ENCODE measurements around the gene RNF130. TPM values are rescaled to one million over a fixed set of nuclear protein-coding genes. Genes with fewer than 3 reads are reported as not detected.

The RNF130 gene
- total RNA-seq, 4 donors from 2014 or later = 24.4 to 63.3 (median 36.2) TPM

- 88 to 91% methylated on average over 5 of the region's 5 CpGs for WGBS, 2 donors
- no peak for DNase-seq (ENCODE audit: low spot score in 2 of 2)
- intact Hi-C loops (cut with DNase I; ENCODE audit: low total_unique reads) = no loop called here
- no peak overlapping the region for H3K4me3 ChIP-seq (ENCODE audit: low read depth, poor library complexity, severe bottlenecking)
- TF ChIP-seq, protein P1, sequence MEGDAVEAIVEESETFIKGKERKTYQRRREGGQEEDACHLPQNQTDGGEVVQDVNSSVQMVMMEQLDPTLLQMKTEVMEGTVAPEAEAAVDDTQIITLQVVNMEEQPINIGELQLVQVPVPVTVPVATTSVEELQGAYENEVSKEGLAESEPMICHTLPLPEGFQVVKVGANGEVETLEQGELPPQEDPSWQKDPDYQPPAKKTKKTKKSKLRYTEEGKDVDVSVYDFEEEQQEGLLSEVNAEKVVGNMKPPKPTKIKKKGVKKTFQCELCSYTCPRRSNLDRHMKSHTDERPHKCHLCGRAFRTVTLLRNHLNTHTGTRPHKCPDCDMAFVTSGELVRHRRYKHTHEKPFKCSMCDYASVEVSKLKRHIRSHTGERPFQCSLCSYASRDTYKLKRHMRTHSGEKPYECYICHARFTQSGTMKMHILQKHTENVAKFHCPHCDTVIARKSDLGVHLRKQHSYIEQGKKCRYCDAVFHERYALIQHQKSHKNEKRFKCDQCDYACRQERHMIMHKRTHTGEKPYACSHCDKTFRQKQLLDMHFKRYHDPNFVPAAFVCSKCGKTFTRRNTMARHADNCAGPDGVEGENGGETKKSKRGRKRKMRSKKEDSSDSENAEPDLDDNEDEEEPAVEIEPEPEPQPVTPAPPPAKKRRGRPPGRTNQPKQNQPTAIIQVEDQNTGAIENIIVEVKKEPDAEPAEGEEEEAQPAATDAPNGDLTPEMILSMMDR (IDR thresholded peaks at IDR 0.05) = no peak
- TF ChIP-seq POLR2A (IDR thresholded peaks at IDR 0.05) = no peak
Observed at GRCh38 chr5:180052211-180052818, 19.2 kb downstream of the RNF130 start.

GRCh38 chr5:180050121-180050940 lies 21.2 kb downstream of the RNF130 start:
- whole genome bisulfite sequencing, 2 donors = 80 to 85% methylated on average over 9 of the region's 9 CpGs
- no peak overlapping the region for H3K4me3 ChIP-seq (ENCODE audit: low read depth, poor library complexity, severe bottlenecking)

DNA sequence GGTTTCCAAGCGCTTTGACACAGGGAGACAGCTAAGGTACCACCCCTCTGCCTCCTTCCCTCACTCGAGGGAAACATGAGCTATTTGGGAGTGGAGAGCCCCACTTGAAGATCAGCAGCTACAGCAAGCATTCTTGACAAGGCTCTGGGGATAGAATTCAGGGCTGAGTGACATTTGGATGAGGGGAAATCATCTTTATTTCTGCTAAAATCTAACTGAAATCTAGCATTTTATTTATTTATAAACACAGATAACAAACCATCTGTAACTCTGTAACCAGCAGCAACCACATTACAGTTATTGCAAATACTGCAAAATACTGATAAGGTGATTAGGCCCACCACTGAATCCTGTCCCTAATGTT lies 22.4 kb downstream of the RNF130 start:
- DNase-seq (ENCODE audit: low spot score in 2 of 2) = no peak
- 51 to 61% methylated on average over 2 of the region's 2 CpGs for WGBS, 2 donors

More at GRCh38 chr5:180050121-180050940, 21.2 kb downstream of the RNF130 start:
- TF ChIP-seq, protein P1 (IDR thresholded peaks at IDR 0.05) = no peak
- no peak for TF ChIP-seq POLR2A (IDR thresholded peaks at IDR 0.05)
- intact Hi-C loops (cut with DNase I; ENCODE audit: low total_unique reads) = no loop called here
- DNase-seq (ENCODE audit: low spot score in 2 of 2) = no peak

GRCh38 chr5:180047667-180048066 lies 23.9 kb downstream of the RNF130 start:
- intact Hi-C loops (cut with DNase I; ENCODE audit: low total_unique reads) = no loop called here
- no peak overlapping the region for H3K4me3 ChIP-seq (ENCODE audit: low read depth, poor library complexity, severe bottlenecking)
- TF ChIP-seq, protein P1 (IDR thresholded peaks at IDR 0.05) = no peak
- 69 to 79% methylated on average over 8 of the region's 8 CpGs for WGBS, 2 donors
- no peak for DNase-seq (ENCODE audit: low spot score in 2 of 2)

More for the DNA sequence above, 22.4 kb downstream of the RNF130 start:
- intact Hi-C loops (cut with DNase I; ENCODE audit: low total_unique reads) = no loop called here
- no peak overlapping the region for H3K4me3 ChIP-seq (ENCODE audit: low read depth, poor library complexity, severe bottlenecking)
- TF ChIP-seq POLR2A (IDR thresholded peaks at IDR 0.05) = no peak
- TF ChIP-seq, protein P1 (IDR thresholded peaks at IDR 0.05) = no peak

DNA sequence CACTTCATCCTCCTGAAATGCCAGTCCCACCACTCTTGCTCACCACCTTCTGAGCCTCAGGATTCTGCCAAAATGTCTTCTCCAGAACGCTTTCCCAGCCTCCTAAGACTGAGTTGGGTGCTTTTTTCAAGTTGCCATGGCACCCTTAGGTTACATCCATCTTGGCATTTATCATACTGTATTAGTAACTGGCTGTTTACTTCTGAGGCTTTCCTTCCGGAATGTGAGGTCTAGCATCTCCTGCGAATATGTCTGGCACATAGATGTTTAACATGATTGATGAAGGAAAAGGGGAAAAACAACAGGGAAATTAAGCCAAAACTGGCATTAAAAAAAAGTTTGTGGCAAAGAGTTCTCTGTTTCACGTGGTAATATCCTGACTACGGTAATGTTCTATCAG lies 24.9 kb downstream of the RNF130 start:
- TF ChIP-seq POLR2A (IDR thresholded peaks at IDR 0.05) = no peak
- TF ChIP-seq, protein P1 (IDR thresholded peaks at IDR 0.05) = no peak
- WGBS, 2 donors = 74 to 77% methylated on average over 5 of the region's 5 CpGs
- no peak for DNase-seq (ENCODE audit: low spot score in 2 of 2)
- H3K4me3 ChIP-seq (ENCODE audit: low read depth, poor library complexity, severe bottlenecking) = no peak overlapping the region
- intact Hi-C loops (cut with DNase I; ENCODE audit: low total_unique reads) = no loop called here

Measured in lower leg skin (tissue), 4 donors.